ENCODE data around the gene CWF19L1. TPM values are rescaled to one million over a fixed set of nuclear protein-coding genes. Genes with fewer than 3 reads are reported as not detected.

Gene CWF19L1
- polyA plus RNA-seq, 1 of the 3 experiments (the other 2 are of a cell fraction), result 7.1 TPM

DNA sequence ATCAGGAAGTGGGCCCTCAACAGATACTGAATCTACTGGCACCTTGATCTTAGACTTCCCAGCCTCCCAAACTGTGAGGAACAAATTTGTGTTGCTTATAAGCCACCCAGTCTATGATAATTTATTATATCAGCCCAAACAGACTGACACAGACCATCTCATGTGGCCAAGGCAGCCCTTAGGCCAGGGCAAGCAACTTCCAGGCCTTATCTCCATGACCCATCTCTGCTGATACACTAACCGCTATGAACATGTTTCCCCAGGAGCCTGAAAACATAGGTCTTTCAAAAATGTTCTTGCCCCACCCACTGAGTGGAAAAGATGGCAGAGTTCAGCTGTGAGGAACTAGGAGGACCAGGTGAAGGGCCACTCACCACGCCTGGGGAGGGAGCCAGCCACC, 22.2 kb upstream of the CWF19L1 start (continued):
- TF ChIP-seq CTCF (IDR thresholded peaks at IDR 0.05) (no peak), RXRA (IDR thresholded peaks at IDR 0.05; ENCODE audit: borderline replicate concordance, low read depth) (no peak), RFX5 (IDR thresholded peaks at IDR 0.05; ENCODE audit: low read length) (no peak), JUND (IDR thresholded peaks at IDR 0.05) (no peak), SMC3 (IDR thresholded peaks at IDR 0.05; ENCODE audit: low read depth, low read length) (no peak), MAX (IDR thresholded peaks at IDR 0.05; ENCODE audit: low read depth) (no peak), RCOR1 (IDR thresholded peaks at IDR 0.05; ENCODE audit: low read length) (no peak)

DNA sequence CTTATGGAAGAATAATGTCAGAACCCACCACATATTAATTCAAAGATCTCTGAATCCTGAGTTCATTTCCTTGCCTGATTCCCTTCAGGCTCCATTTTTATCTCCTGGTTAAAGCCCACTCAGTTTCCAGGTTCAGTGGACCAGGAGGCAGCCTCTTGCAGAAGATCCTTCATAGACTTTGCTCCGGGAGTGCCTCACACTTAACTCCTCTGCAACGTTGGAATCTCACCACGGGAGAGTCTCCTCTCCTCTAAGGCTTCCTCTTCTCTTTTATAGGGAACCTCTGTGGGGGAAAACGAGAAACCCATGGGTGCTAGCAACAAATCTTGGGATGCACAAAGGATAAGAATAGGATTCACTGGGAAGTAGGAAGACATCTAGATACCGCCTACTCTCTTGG, 20.8 kb upstream of the CWF19L1 start:
- Histone ChIP-seq H4K20me1 (ENCODE audit: insufficient read depth) (peaks cover 8% of the 10 kb centered on the region; the same call in 1 of the 2 replicates), H3K4me3 (ENCODE audit: low read depth in 2 of 2, low read length in 1 of 2) (no peak overlapping the region), H3K36me3 (replicated peaks in 1 of 2; ENCODE audit: control insufficient read depth in 1 of 2, insufficient read depth in 2 of 2, low read length in 1 of 2) (peaks cover 0 to 8% of the 10 kb centered on the region in 2 experiments), H3K4me2 (no peak overlapping the region), H3K27ac (ENCODE audit: low read depth in 2 of 2, low read length in 1 of 2) (no peak overlapping the region), H3K9me2 (no peaks in the 10 kb centered on the region), H3K4me1 (ENCODE audit: control insufficient read depth in 1 of 2, insufficient read depth in 2 of 2, low read depth in 1 of 2, low read length in 1 of 2) (peaks cover 5 to 8% of the 10 kb centered on the region in 2 experiments; a peak in 3 of 4 replicates), H3F3A (replicated peaks; ENCODE audit: insufficient read depth) (peaks cover 10% of the 10 kb centered on the region), H3K79me2 (ENCODE audit: insufficient read depth) (peaks cover 29% of the 10 kb centered on the region), H3K9me3 (no peaks in the 10 kb centered on the region), H2AFZ (ENCODE audit: low read depth) (no peak overlapping the region), H3K27me3 (ENCODE audit: insufficient read depth) (peaks cover 31% of the 10 kb centered on the region; the same call in 1 of the 2 replicates), H3K9ac (no peak overlapping the region)
- 56% methylated on average over 5 of the region's 5 CpGs for WGBS (ENCODE audit: low lambda C conversion rate)
- TF ChIP-seq, protein P1, sequence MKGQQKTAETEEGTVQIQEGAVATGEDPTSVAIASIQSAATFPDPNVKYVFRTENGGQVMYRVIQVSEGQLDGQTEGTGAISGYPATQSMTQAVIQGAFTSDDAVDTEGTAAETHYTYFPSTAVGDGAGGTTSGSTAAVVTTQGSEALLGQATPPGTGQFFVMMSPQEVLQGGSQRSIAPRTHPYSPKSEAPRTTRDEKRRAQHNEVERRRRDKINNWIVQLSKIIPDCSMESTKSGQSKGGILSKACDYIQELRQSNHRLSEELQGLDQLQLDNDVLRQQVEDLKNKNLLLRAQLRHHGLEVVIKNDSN (IDR thresholded peaks at IDR 0.05; ENCODE audit: borderline replicate concordance, low read depth), result no peak
- no peak for TF ChIP-seq NFIC (IDR thresholded peaks at IDR 0.05; ENCODE audit: borderline replicate concordance)
- TF ChIP-seq POLR2AphosphoS5 (IDR thresholded peaks at IDR 0.05; ENCODE audit: low read depth, low read length), result no peak
- TF ChIP-seq SIN3A (IDR thresholded peaks at IDR 0.05; ENCODE audit: borderline replicate concordance, low read depth, low read length), result no peak
- no peak for TF ChIP-seq EP300 (IDR thresholded peaks at IDR 0.05; ENCODE audit: borderline replicate concordance in 1 of 2, low read depth in 1 of 2, low read length in 1 of 2)
- TF ChIP-seq, protein P2, sequence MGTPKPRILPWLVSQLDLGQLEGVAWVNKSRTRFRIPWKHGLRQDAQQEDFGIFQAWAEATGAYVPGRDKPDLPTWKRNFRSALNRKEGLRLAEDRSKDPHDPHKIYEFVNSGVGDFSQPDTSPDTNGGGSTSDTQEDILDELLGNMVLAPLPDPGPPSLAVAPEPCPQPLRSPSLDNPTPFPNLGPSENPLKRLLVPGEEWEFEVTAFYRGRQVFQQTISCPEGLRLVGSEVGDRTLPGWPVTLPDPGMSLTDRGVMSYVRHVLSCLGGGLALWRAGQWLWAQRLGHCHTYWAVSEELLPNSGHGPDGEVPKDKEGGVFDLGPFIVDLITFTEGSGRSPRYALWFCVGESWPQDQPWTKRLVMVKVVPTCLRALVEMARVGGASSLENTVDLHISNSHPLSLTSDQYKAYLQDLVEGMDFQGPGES (IDR thresholded peaks at IDR 0.05; ENCODE audit: low read depth, low read length), result no peak
- TF ChIP-seq, protein P3, sequence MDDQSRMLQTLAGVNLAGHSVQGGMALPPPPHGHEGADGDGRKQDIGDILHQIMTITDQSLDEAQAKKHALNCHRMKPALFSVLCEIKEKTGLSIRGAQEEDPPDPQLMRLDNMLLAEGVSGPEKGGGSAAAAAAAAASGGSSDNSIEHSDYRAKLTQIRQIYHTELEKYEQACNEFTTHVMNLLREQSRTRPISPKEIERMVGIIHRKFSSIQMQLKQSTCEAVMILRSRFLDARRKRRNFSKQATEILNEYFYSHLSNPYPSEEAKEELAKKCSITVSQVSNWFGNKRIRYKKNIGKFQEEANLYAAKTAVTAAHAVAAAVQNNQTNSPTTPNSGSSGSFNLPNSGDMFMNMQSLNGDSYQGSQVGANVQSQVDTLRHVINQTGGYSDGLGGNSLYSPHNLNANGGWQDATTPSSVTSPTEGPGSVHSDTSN (IDR thresholded peaks at IDR 0.05), result no peak
- CTCF ChIA-PET, result interaction anchor here (4.9 kb wide), 1 partner anchor 14 kb away, joined by 18 read pairs; no protein-coding TSS in a partner anchor
- POLR2A ChIA-PET, result no interaction called here
- DNase-seq, result no peak
